ENCODE measurements around the gene FAM180A.
"Not testable (repeated sequence)": the region's sequence is repeated elsewhere in the genome, so short reads cannot be mapped to it uniquely, and the experiment has no call there.

FAM180A gene

GRCh38 chr7:135748770-135749169 lies at the start of gene FAM180A:
TSS of gene FAM180A (minus strand) at chr7:135748813. CDS start at chr7:135748580, 233 bp downstream.
- DNase-seq (ENCODE audit: low read depth in 2 of 2) = no peak

DNA sequence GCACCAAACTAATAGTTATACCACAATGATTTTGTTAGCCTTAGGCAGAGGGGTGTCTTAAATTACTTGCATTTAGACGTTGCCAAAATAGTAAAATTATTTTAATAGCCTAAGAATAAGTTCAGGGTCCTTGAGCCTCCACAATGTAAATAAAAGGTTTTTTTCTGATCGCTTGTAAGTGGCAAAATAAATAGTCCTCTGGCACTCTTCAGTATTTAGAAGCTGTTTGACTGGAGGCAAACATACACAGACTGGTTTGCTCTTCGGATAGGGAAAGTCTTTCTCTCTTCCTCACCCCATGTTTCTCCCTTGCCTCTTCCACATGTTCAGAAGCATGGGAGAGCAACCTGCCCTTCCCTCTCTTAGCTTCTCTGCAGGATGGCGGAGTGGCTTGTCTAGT lies 49.5 kb upstream of the FAM180A start:
- DNase-seq (ENCODE audit: low read depth in 2 of 2) = no peak

GRCh38 chr7:135795846-135796570 lies 47.4 kb upstream of the FAM180A start:
- DNase-seq (ENCODE audit: low read depth in 2 of 2) = no peak

GRCh38 chr7:135793841-135794240 lies 45.2 kb upstream of the FAM180A start:
- DNase-seq (ENCODE audit: low read depth in 2 of 2) = no peak

DNA sequence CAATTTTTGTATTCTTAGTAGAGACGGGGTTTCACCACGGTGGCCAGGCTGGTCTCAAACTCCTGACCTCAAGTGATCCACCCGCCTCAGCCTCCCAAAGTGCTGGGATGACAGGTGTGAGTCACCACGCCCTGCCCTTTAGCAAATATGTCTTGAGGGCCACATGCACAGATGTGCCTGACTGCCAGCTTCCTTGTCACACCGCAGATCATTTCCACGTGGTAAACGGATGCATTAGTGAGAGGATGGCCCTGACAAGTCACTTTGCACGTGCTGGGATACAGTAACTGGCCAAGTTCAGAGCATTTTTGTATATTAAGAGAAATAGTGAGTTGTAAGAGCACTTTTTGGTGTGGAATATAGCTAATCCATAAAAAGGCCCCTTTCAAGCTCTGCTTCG lies 44.3 kb upstream of the FAM180A start:
- no peak for DNase-seq (ENCODE audit: low read depth in 2 of 2)

DNA sequence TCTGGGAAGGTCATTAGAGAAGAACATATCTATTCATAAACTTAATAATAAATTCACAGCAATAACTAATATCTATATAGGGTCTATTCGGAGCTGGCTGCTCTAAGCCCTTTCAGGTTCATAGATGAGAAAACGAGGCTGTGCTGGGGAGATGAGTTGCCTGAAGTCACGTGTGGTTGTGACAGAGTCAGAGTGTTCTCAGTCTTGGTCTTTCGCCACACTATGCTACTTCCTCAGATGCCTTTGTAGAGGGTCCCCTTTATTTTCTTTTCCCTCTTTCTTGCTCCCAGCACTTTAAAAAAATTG lies 43.7 kb upstream of the FAM180A start:
- DNase-seq (ENCODE audit: low read depth in 2 of 2) = no peak

GRCh38 chr7:135791543-135792362 lies 43.1 kb upstream of the FAM180A start:
- no peak for DNase-seq (ENCODE audit: low read depth in 2 of 2)

DNA sequence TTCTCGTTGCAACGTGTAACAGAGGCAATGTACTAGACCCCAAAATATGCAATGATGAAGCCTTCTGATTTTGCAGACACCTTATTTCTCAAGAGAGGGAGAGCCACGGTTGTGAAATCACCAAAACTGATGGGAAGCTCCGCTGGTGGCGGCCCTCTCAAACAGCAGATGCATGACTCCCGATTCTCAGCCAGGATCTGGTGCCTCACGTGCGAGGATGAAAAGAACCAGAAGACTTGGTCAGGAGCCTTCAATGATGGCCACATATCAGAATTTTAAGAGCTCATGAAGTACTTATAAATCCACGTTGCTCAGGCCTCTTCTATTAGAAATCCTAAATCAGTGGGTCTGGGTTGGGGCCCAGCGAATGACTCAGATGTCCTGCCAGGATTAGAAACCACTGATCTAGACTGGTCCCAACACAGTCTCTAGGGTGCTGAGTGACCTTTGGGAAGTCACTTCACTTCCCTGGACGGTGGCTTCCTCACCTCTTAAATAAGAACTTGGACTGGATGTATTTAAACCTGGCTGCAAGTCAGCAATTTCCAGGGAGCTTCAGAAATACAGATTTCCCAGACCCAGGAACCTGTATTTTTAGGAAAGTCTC lies 41.9 kb upstream of the FAM180A start:
- no peak for DNase-seq (ENCODE audit: low read depth in 2 of 2)

GRCh38 chr7:135789956-135790355 lies 41.3 kb upstream of the FAM180A start:
- no peak for DNase-seq (ENCODE audit: low read depth in 2 of 2)

GRCh38 chr7:135789431-135789830 lies 40.8 kb upstream of the FAM180A start:
- DNase-seq (ENCODE audit: low read depth in 2 of 2) = no peak

DNA sequence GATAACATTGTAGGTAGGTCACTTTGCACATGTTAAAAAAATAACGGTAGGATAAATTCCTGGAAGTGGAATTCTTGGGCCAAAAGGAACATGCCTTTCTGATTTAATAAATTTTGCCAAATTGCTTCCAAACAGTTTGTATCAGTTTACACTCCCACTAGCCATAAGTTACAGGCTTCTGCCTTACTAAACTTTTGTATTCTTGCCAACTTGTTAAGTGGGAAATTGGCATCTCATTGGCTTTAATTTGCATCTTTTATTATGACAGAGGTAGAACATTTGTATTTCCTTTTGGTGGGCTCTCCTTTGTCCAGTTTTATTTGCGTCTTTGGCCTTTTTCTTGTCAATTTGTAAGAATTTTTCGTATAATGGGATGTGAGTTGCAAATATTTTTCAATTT lies 38.3 kb upstream of the FAM180A start:
- no peak for DNase-seq (ENCODE audit: low read depth in 2 of 2)

- no peak for DNase-seq (ENCODE audit: low read depth in 2 of 2)
These were observed 36.5 kb upstream of the FAM180A start for GRCh38 chr7:135785065-135785464.

- DNase-seq (ENCODE audit: low read depth in 2 of 2) = no peak
These were observed 35.4 kb upstream of the FAM180A start for GRCh38 chr7:135784013-135784412.

GRCh38 chr7:135782801-135783200 lies 34.2 kb upstream of the FAM180A start:
- no peak for DNase-seq (ENCODE audit: low read depth in 2 of 2)

DNA sequence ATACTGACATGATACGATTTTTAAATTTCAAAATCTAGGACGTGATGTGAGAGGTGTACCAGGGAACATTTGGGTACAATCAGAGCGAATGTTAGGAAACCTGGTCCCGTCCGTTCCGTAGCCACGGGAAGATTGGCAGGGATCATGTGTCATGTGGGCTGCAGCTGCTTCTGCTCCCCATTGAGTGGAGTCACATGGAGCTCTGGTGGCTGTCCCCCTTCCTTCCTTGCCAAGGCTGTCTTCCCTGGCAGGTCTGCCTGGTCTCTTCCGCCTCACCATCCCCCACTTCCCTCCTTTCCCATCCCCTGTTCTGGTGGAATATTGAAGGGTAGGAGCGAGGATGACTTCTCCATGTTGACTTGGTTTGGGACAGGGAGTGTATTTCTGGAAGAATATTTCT lies 33.8 kb upstream of the FAM180A start:
- no peak for DNase-seq (ENCODE audit: low read depth in 2 of 2)

DNA sequence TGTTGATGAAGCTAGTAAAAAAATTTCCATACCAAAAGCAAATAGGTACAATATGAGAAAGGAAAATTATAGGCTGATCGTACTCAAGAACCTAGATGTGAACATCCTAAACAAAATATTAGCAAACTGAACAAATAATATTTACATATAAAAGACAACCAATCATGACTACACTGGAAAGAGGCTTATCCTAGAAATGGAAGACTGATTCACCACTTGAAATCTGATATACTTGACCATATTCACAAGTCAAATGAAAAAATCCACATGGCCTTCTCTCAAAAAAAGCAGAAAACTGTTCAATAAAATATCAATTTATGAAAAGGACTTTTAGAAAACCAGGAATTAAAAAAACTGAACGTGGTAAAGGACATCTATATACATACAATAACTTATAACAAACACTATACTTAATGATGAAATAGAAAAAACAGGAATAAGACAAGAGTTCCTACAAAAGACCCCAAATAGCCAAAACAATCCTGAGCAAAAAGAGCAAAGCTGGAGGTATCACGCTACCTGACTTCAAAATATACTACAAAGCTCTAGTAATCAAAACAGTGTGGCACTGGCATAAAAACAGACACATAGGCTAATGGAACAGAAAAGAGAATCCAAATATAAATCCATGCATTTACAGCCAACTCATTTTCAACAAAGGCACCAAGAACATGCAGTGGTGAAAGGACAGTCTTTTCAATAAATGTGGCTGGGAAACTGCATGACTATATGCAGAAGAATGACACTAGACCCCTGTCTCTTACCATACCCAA lies 29.2 kb upstream of the FAM180A start:
- DNase-seq (ENCODE audit: low read depth in 2 of 2) = no peak

DNA sequence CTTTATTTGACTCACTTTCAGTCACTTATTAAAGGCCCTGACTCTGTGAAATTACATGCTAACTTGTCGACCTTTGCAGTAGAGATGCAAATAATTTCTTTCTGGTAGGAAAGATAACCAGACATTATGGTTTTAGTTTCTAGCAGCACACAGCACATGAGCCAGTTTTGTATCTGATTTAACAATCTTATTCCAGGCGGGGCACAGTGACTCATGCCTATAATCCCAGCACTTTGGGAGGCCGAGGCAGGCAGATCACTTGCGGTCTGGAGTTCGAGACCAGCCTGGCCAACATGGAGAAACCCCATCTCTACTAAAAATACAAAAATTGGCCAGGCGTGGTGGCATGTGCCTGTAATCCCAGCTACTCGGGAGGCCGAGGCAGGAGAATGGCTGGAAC lies 27.3 kb upstream of the FAM180A start:
- DNase-seq (ENCODE audit: low read depth in 2 of 2) = not testable (repeated sequence)

DNA sequence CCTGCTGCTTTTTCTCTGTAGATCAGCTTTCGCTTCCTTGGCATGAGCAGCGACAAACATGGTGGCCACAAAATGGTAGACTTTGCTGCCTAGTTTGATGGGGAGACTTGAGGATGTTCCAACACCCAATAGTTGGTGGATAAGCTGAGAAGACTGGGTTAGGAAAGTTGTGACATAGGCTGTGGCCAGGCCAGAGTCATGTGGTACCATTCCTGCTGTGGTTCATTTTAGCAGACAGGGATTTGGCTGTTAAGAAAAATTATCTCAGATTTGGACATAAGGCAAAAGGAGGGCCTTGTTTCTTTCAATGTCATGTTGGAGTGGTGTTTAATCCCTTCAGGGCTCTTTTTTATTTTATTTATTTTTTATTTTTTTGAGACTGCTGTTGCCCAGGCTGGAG lies 26.6 kb upstream of the FAM180A start:
- DNase-seq (ENCODE audit: low read depth in 2 of 2) = no peak

- DNase-seq (ENCODE audit: low read depth in 2 of 2) = no peak
These were observed 25.7 kb upstream of the FAM180A start for GRCh38 chr7:135774284-135774683.

GRCh38 chr7:135773464-135773863 lies 24.9 kb upstream of the FAM180A start:
- no peak for DNase-seq (ENCODE audit: low read depth in 2 of 2)

DNA sequence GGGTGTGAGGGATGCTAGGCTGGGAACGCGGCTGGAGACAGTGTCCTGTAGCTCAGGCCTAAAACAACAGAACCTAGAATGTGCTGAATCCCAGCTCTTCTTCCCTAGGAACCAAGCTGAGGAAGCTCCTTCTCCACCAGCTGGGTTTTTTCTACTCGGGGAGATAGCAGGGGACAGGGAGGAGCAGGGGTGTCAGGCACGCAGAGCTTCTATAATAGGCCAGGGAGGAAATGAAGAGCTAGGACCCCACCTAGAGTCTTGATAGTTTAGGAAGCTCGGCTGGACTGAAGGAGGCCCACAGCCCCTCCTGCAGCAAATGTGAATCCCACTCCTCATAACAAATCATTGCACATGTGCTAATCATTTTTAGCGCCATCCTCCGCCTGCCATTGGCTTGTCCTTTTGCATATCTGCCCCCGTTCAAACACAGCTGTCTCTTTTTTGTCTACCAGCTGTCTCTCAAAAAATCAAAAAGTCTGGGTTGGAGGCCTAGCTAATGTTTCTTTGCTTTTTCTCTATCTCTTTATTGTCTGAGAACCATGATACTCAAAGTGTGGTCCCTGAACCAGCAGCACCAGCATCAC lies 24.1 kb upstream of the FAM180A start:
- no peak for DNase-seq (ENCODE audit: low read depth in 2 of 2)
